H1 (cell line): ENCODE data around the gene CLDN34. TPM values are rescaled to one million over a fixed set of nuclear protein-coding genes. Genes with fewer than 3 reads are reported as not detected.
A peak's percentile ranks its signal among the peaks of the same experiment; 100 is the strongest.

ENCODE experiments used
- CHD7 ChIP-seq: fragments of 300-600 bp; sonication (generic); IDR thresholded peaks from 2 replicates; pipeline ENCODE4 v1.7.1; 2012; ENCODE audit warnings: low read length, moderate library complexity, mild to moderate bottlenecking, inconsistent platforms; ENCODE audit not compliant: insufficient replicate concordance
- NANOG ChIP-seq: IDR thresholded peaks from 2 replicates; pipeline ENCODE4 v1.6.1; 2011; ENCODE audit warnings: low read length, low read depth, mild to moderate bottlenecking, inconsistent platforms; ENCODE audit not compliant: insufficient read depth, poor library complexity, severe bottlenecking
- RAD21 ChIP-seq, 2 experiments: IDR thresholded peaks in 1 of 2; conservative IDR thresholded peaks in 1 of 2; 2 replicates each; pipeline ENCODE4 v1.6.1; 2011; ENCODE audit warnings: low read depth in 2 of 2, low read length in 2 of 2, improper control_type of control experiment in 1 of 2, inconsistent platforms in 1 of 2, mild to moderate bottlenecking in 1 of 2, moderate library complexity in 1 of 2
- SIN3A ChIP-seq, 2 experiments: IDR thresholded peaks in 1 of 2; conservative IDR thresholded peaks in 1 of 2; 2 replicates each; pipeline ENCODE4 v1.6.1; 2011 to 2012; ENCODE audit warnings: low read length in 2 of 2, improper control_type of control experiment in 1 of 2, low read depth in 1 of 2, mild to moderate bottlenecking in 1 of 2
- polyA plus RNA-seq, 7 experiments: library from polyadenylated mRNA; depleted of rRNA in 3 of 7; stranded (reverse) in 5 of 7; unstranded in 2 of 7; fragments of >200 nt in 5 of 7; fragments of 200-250 nt in 2 of 7; gene quantifications; 1 replicate in 5 of 7; 2 replicates in 1 of 7; 4 replicates in 1 of 7; pipeline versions ENCODE4 v1.2.1 to v1.2.3, GENCODE V29; 2011 to 2013; ENCODE audit warnings: missing spikeins in 2 of 7, mixed read lengths in 2 of 7
- total RNA-seq: library from RNA; stranded (reverse); fragmentation: NEBNext Ultra II Directional; extraction: Animal tissue kit (Norgen Biotek cat#: 25700); gene quantifications from 2 replicates; pipeline ENCODE4 v1.2.1, GENCODE V29; 2021

CLDN34 gene
- total and polyA plus RNA-seq, 2 of the 8 experiments (the other 6 are each of a cell fraction or from before 2014, with no cell fraction given), result 0.26 to 0.50 TPM

- TF ChIP-seq CHD7 (no peak), SIN3A (conservative IDR thresholded peaks at IDR 0.05 in 1 of 2, IDR thresholded peaks at IDR 0.05 in 1 of 2; ENCODE audit: low read depth in 1 of 2, low read length in 2 of 2) (no peak), RAD21 (IDR thresholded peaks at IDR 0.05 in 1 of 2, conservative IDR thresholded peaks at IDR 0.05 in 1 of 2; ENCODE audit: low read depth in 2 of 2, low read length in 2 of 2) (peak in 1 of 2 experiments; percentile 20; a peak in 1 of 4 replicates), NANOG (no peak)
Measured at GRCh38 chrX:9957743-9958142, 9.4 kb upstream of the CLDN34 start (continued).
